ENCODE results near the gene ABCC4. TPM values are rescaled to one million over a fixed set of nuclear protein-coding genes. Genes with fewer than 3 reads are reported as not detected.

Gene ABCC4
- total and polyA plus RNA-seq, 2 experiments from 2014 or later: 4.3 to 12.2 TPM

DNA sequence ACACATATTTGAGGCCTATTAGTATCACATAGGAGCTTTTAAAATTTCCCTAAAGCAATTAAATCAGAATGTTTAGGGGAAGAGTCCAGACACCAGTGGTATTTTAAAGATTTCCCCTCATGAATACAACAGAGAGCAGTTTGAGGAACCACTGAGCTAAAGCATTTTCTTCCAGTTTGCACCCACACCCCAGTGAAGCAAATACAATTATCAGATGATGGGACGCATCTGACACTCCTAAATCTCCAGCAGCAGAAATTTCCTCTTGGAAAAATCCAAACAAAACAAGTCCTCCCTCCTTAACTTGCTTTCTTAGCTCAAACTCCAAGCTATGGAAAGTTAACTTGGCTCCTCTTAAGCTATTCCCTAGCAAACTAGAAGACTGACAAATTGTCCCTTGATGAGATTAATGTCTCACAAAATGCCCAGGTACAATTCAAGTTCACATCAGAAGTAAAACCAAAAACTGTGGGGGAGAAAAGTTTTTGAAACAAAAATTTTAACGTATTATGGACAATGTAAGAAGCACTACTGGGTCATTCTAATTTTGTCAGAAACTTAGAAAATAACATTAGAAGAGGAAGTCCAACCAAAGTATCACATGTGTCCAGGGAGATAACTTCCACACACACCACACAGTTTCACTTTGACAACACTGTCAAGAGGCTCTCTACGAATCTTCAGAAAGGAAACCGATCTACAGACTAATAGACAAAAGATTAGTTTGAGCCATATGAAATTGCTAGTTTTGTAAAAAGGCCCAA is 74.1 kb downstream of the ABCC4 start:
- Histone ChIP-seq H4K20me1 (replicated peaks; ENCODE audit: insufficient read depth) (no peaks in the 10 kb centered on the region), H3K9me2 (ENCODE audit: insufficient read depth) (no peaks in the 10 kb centered on the region), H3K79me2 (replicated peaks; ENCODE audit: insufficient read depth) (no peaks in the 10 kb centered on the region), H2AFZ (no peak overlapping the region), H3K36me3 (ENCODE audit: insufficient read depth) (no peaks in the 10 kb centered on the region), H3K4me1 (ENCODE audit: insufficient read depth) (no peaks in the 10 kb centered on the region), H3K27me3 (ENCODE audit: insufficient read depth) (no peaks in the 10 kb centered on the region), H3K4me2 (no peak overlapping the region), H3K27ac (ENCODE audit: low read depth) (no peak overlapping the region), H3K4me3 (no peak overlapping the region), H3F3A (replicated peaks; ENCODE audit: low read depth) (no peaks in the 10 kb centered on the region)
- Mint-ChIP-seq H3K9me3 (no peaks in the 10 kb centered on the region), H3K27ac (no peak overlapping the region), H3K36me3 (ENCODE audit: low read depth) (no peaks in the 10 kb centered on the region), H3K4me3 (no peak overlapping the region), H3K27me3 (ENCODE audit: insufficient read depth, low read depth, poor library complexity) (peaks cover 2% of the 10 kb centered on the region), H3K4me1 (no peaks in the 10 kb centered on the region)
- DNase-seq (ENCODE audit: low spot score): no peak
- no peak for TF ChIP-seq ZNF114 (CRISPR knock-in tag; IDR thresholded peaks at IDR 0.05)
- TF ChIP-seq EZH2phosphoT487 (IDR thresholded peaks at IDR 0.05; ENCODE audit: unreplicated experiment): no peak
- TF ChIP-seq NANOG (IDR thresholded peaks at IDR 0.05; ENCODE audit: borderline replicate concordance): no peak
- TF ChIP-seq ETS1 (IDR thresholded peaks at IDR 0.05): no peak
- no peak for TF ChIP-seq POLR2AphosphoS5 (IDR thresholded peaks at IDR 0.05; ENCODE audit: low read depth)
- TF ChIP-seq, protein P1, sequence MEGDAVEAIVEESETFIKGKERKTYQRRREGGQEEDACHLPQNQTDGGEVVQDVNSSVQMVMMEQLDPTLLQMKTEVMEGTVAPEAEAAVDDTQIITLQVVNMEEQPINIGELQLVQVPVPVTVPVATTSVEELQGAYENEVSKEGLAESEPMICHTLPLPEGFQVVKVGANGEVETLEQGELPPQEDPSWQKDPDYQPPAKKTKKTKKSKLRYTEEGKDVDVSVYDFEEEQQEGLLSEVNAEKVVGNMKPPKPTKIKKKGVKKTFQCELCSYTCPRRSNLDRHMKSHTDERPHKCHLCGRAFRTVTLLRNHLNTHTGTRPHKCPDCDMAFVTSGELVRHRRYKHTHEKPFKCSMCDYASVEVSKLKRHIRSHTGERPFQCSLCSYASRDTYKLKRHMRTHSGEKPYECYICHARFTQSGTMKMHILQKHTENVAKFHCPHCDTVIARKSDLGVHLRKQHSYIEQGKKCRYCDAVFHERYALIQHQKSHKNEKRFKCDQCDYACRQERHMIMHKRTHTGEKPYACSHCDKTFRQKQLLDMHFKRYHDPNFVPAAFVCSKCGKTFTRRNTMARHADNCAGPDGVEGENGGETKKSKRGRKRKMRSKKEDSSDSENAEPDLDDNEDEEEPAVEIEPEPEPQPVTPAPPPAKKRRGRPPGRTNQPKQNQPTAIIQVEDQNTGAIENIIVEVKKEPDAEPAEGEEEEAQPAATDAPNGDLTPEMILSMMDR (conservative IDR thresholded peaks at IDR 0.05; ENCODE audit: low read depth in 2 of 2): no peak
- no peak for TF ChIP-seq STAT1 (IDR thresholded peaks at IDR 0.05; ENCODE audit: unreplicated experiment)
- TF ChIP-seq ZNF331 (CRISPR knock-in tag; IDR thresholded peaks at IDR 0.05; ENCODE audit: low read depth): no peak
- no peak for TF ChIP-seq EZH2 (IDR thresholded peaks at IDR 0.05; ENCODE audit: low read depth, unreplicated experiment)
- no peak for TF ChIP-seq REST (IDR thresholded peaks at IDR 0.05; ENCODE audit: unreplicated experiment)
- no peak for ATAC-seq
